SK-N-SH treated with all-trans-retinoic acid at 6 μM for 48 hours (cell line): ENCODE data around the gene ARSJ.
A peak's percentile ranks its signal among the peaks of the same experiment; 100 is the strongest.

Experiments used
- ATAC-seq: fragments of 200-7000 bp; cut with Tn5 transposase; 3 replicates; pipeline ENCODE4 v1.9.1; 2020; ENCODE audit warnings: mild to moderate bottlenecking, moderate library complexity
- ARNTL ChIP-seq: fragments of 450-650 bp; formaldehyde crosslinking; IDR thresholded peaks from 2 replicates; pipeline ENCODE4 v1.5.0; 2020; ENCODE audit warnings: low read depth, mild to moderate bottlenecking, moderate library complexity, borderline replicate concordance
- BACH2 ChIP-seq: fragments of 250-450 bp; sonication (Bioruptor Pico); IDR thresholded peaks from 2 replicates; pipeline ENCODE4 v1.9.0; 2021; ENCODE audit warnings: mild to moderate bottlenecking, borderline replicate concordance
- CSDC2 ChIP-seq: fragments of 250-450 bp; sonication (Bioruptor Pico); IDR thresholded peaks from 2 replicates; pipeline ENCODE4 v1.5.0; 2020; ENCODE audit warnings: mild to moderate bottlenecking, moderate library complexity
- ESRRG ChIP-seq: fragments of 250-450 bp; sonication (Bioruptor Pico); IDR thresholded peaks from 2 replicates; pipeline ENCODE4 v1.6.1; 2021; ENCODE audit warnings: mild to moderate bottlenecking
- GLIS3 ChIP-seq: fragments of 250-450 bp; sonication (Bioruptor Pico); IDR thresholded peaks from 2 replicates; pipeline ENCODE4 v1.5.0; 2020; ENCODE audit warnings: mild to moderate bottlenecking, moderate library complexity
- ISL1 ChIP-seq: fragments of 250-450 bp; sonication (Bioruptor Pico); IDR thresholded peaks from 2 replicates; pipeline ENCODE4 v2.1.2; 2022; ENCODE audit warnings: mild to moderate bottlenecking, moderate library complexity
- OSR1 ChIP-seq: fragments of 250-450 bp; sonication (Bioruptor Pico); IDR thresholded peaks from 2 replicates; pipeline ENCODE4 v1.8.0; 2022; ENCODE audit warnings: moderate library complexity, mild to moderate bottlenecking, inconsistent platforms
- PPARA ChIP-seq: fragments of 250-450 bp; sonication (Bioruptor Pico); IDR thresholded peaks from 2 replicates; pipeline ENCODE4 v1.5.0; 2020; ENCODE audit warnings: mild to moderate bottlenecking, borderline replicate concordance
- RARB ChIP-seq: fragments of 250-450 bp; sonication (Bioruptor Pico); IDR thresholded peaks from 2 replicates; pipeline ENCODE4 v1.8.0; 2021; ENCODE audit warnings: mild to moderate bottlenecking, moderate library complexity
- SNAI2 ChIP-seq: fragments of 250-450 bp; sonication (Bioruptor Pico); IDR thresholded peaks from 2 replicates; pipeline ENCODE4 v1.5.0; 2020; ENCODE audit warnings: mild to moderate bottlenecking, moderate library complexity
- TOX ChIP-seq: fragments of 250-450 bp; sonication (Bioruptor Pico); IDR thresholded peaks from 2 replicates; pipeline ENCODE4 v1.8.0; 2021; ENCODE audit warnings: mild to moderate bottlenecking, moderate library complexity, borderline replicate concordance
- ZC3H10 ChIP-seq: fragments of 250-450 bp; sonication (Bioruptor Pico); IDR thresholded peaks from 2 replicates; pipeline ENCODE4 v1.5.1; 2021; ENCODE audit warnings: mild to moderate bottlenecking, moderate library complexity
- ZFP3 ChIP-seq: fragments of 250-450 bp; sonication (Bioruptor Pico); IDR thresholded peaks from 2 replicates; pipeline ENCODE4 v1.5.0; 2020; ENCODE audit warnings: mild to moderate bottlenecking, moderate library complexity
- ZFP30 ChIP-seq: fragments of 450-650 bp; formaldehyde crosslinking; IDR thresholded peaks from 2 replicates; pipeline ENCODE4 v1.5.0; 2022; ENCODE audit warnings: mild to moderate bottlenecking, moderate library complexity
- ZNF565 ChIP-seq: fragments of 450-650 bp; formaldehyde crosslinking; conservative IDR thresholded peaks from 2 replicates; pipeline ENCODE4 v1.5.0; 2020; ENCODE audit warnings: low read depth, mild to moderate bottlenecking, moderate library complexity
- ZNF8 ChIP-seq: fragments of 450-650 bp; formaldehyde crosslinking; IDR thresholded peaks from 2 replicates; pipeline ENCODE4 v1.5.0; 2020; ENCODE audit warnings: mild to moderate bottlenecking, moderate library complexity
- TF ChIP-seq, protein P1 (sequence below): fragments of 250-450 bp; sonication (Bioruptor Pico); IDR thresholded peaks from 2 replicates; pipeline ENCODE4 v1.8.0; 2020; ENCODE audit warnings: mild to moderate bottlenecking, moderate library complexity, borderline replicate concordance
- TF ChIP-seq, protein P2 (sequence below): fragments of 250-450 bp; sonication (Bioruptor Pico); IDR thresholded peaks from 2 replicates; pipeline ENCODE4 v1.5.0; 2020; ENCODE audit warnings: mild to moderate bottlenecking, moderate library complexity
- TF ChIP-seq, protein P3 (sequence below): fragments of 250-450 bp; sonication (Bioruptor Pico); IDR thresholded peaks from 2 replicates; pipeline ENCODE4 v1.5.1; 2021; ENCODE audit warnings: mild to moderate bottlenecking, moderate library complexity
- TF ChIP-seq, protein P4 (sequence below): fragments of 250-450 bp; sonication (Bioruptor Pico); IDR thresholded peaks from 2 replicates; pipeline ENCODE4 v1.8.0; 2021; ENCODE audit warnings: low read depth, mild to moderate bottlenecking, moderate library complexity, borderline replicate concordance
- TF ChIP-seq, protein P5 (sequence below): fragments of 250-450 bp; sonication (Bioruptor Pico); IDR thresholded peaks from 2 replicates; pipeline ENCODE4 v1.5.1; 2020; ENCODE audit warnings: low read depth, mild to moderate bottlenecking, moderate library complexity

ARSJ gene

DNA sequence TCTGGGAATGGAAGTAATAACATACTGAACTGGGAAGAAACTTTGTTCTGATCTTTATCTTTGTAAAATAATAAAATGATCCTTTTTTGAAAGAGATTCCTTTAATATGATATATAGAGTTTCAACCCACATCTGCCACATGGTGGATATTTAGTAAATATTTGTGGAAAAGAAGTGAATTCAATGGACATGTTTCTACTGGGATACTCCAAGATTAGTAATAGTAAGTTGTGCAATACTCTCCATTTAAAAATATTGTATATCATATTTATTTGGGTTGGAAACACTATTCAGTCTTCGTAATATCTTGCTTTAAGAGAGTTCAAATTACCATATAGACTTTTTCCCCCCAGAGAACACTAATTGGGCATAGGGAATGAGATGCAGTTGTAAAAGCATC, 17.8 kb upstream of the ARSJ start:
- TF ChIP-seq, protein P1, sequence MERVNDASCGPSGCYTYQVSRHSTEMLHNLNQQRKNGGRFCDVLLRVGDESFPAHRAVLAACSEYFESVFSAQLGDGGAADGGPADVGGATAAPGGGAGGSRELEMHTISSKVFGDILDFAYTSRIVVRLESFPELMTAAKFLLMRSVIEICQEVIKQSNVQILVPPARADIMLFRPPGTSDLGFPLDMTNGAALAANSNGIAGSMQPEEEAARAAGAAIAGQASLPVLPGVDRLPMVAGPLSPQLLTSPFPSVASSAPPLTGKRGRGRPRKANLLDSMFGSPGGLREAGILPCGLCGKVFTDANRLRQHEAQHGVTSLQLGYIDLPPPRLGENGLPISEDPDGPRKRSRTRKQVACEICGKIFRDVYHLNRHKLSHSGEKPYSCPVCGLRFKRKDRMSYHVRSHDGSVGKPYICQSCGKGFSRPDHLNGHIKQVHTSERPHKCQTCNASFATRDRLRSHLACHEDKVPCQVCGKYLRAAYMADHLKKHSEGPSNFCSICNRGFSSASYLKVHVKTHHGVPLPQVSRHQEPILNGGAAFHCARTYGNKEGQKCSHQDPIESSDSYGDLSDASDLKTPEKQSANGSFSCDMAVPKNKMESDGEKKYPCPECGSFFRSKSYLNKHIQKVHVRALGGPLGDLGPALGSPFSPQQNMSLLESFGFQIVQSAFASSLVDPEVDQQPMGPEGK (CRISPR knock-in tag): no peak
- TF ChIP-seq CSDC2: no peak
- TF ChIP-seq, protein P2, sequence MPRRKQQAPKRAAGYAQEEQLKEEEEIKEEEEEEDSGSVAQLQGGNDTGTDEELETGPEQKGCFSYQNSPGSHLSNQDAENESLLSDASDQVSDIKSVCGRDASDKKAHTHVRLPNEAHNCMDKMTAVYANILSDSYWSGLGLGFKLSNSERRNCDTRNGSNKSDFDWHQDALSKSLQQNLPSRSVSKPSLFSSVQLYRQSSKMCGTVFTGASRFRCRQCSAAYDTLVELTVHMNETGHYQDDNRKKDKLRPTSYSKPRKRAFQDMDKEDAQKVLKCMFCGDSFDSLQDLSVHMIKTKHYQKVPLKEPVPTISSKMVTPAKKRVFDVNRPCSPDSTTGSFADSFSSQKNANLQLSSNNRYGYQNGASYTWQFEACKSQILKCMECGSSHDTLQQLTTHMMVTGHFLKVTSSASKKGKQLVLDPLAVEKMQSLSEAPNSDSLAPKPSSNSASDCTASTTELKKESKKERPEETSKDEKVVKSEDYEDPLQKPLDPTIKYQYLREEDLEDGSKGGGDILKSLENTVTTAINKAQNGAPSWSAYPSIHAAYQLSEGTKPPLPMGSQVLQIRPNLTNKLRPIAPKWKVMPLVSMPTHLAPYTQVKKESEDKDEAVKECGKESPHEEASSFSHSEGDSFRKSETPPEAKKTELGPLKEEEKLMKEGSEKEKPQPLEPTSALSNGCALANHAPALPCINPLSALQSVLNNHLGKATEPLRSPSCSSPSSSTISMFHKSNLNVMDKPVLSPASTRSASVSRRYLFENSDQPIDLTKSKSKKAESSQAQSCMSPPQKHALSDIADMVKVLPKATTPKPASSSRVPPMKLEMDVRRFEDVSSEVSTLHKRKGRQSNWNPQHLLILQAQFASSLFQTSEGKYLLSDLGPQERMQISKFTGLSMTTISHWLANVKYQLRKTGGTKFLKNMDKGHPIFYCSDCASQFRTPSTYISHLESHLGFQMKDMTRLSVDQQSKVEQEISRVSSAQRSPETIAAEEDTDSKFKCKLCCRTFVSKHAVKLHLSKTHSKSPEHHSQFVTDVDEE (CRISPR knock-in tag): no peak
- TF ChIP-seq PPARA (CRISPR knock-in tag): no peak
- TF ChIP-seq SNAI2: no peak
- TF ChIP-seq GLIS3 (CRISPR knock-in tag): no peak
- no peak for TF ChIP-seq TOX
- TF ChIP-seq ZFP3: no peak
- TF ChIP-seq, protein P3, sequence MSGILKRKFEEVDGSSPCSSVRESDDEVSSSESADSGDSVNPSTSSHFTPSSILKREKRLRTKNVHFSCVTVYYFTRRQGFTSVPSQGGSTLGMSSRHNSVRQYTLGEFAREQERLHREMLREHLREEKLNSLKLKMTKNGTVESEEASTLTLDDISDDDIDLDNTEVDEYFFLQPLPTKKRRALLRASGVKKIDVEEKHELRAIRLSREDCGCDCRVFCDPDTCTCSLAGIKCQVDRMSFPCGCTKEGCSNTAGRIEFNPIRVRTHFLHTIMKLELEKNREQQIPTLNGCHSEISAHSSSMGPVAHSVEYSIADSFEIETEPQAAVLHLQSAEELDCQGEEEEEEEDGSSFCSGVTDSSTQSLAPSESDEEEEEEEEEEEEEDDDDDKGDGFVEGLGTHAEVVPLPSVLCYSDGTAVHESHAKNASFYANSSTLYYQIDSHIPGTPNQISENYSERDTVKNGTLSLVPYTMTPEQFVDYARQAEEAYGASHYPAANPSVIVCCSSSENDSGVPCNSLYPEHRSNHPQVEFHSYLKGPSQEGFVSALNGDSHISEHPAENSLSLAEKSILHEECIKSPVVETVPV (CRISPR knock-in tag): no peak
- TF ChIP-seq, protein P4, sequence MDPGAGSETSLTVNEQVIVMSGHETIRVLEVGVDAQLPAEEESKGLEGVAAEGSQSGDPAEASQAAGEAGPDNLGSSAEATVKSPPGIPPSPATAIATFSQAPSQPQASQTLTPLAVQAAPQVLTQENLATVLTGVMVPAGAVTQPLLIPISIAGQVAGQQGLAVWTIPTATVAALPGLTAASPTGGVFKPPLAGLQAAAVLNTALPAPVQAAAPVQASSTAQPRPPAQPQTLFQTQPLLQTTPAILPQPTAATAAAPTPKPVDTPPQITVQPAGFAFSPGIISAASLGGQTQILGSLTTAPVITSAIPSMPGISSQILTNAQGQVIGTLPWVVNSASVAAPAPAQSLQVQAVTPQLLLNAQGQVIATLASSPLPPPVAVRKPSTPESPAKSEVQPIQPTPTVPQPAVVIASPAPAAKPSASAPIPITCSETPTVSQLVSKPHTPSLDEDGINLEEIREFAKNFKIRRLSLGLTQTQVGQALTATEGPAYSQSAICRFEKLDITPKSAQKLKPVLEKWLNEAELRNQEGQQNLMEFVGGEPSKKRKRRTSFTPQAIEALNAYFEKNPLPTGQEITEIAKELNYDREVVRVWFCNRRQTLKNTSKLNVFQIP (CRISPR knock-in tag): no peak
- TF ChIP-seq ESRRG (CRISPR knock-in tag): no peak
- TF ChIP-seq RARB: no peak
- TF ChIP-seq, protein P5, sequence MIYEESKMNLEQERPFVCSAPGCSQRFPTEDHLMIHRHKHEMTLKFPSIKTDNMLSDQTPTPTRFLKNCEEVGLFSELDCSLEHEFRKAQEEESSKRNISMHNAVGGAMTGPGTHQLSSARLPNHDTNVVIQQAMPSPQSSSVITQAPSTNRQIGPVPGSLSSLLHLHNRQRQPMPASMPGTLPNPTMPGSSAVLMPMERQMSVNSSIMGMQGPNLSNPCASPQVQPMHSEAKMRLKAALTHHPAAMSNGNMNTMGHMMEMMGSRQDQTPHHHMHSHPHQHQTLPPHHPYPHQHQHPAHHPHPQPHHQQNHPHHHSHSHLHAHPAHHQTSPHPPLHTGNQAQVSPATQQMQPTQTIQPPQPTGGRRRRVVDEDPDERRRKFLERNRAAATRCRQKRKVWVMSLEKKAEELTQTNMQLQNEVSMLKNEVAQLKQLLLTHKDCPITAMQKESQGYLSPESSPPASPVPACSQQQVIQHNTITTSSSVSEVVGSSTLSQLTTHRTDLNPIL (CRISPR knock-in tag): no peak
- TF ChIP-seq ARNTL: no peak
- no peak for TF ChIP-seq ISL1 (CRISPR knock-in tag)
- TF ChIP-seq ZNF8 (CRISPR knock-in tag): no peak
- TF ChIP-seq ZFP30: no peak
- no peak for ATAC-seq

DNA sequence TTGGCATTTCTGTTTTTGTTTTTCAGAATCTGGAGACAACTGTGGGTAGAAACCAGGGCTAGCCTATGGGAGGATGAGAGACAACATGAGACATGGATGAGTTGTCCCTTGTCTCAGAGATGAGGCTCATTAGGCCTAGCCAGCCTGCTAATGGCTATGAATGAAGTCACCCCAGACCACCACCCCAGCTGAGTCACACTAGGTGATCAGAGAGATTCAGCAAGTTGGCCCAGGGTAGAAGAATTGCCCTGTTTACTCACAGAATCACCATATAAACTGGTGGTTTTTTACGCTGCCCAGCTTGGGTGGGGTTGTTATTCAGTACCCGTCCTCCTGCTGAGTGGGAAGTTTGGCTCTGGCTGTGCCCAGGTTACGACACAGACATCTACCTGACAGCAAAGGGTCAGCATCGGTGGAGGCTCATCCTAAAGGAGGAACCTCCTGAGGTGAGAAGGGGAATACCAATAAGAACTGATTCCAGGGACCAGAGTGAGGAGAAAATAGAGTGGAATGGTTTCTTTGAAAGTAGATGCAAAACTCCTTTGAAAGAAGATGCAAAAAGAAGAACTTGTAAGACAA, 17.2 kb upstream of the ARSJ start:
- peak; percentile 56 for ATAC-seq
- TF ChIP-seq, protein P2 (CRISPR knock-in tag): no peak
- TF ChIP-seq ARNTL (no peak), ZFP3 (no peak), GLIS3 (CRISPR knock-in tag) (no peak), ZNF565 (CRISPR knock-in tag) (no peak), ZC3H10 (CRISPR knock-in tag) (no peak), BACH2 (CRISPR knock-in tag) (no peak), ISL1 (CRISPR knock-in tag) (no peak), ESRRG (CRISPR knock-in tag) (no peak), OSR1 (no peak), CSDC2 (no peak), PPARA (CRISPR knock-in tag) (no peak), TOX (no peak), RARB (no peak)
- TF ChIP-seq, protein P3 (CRISPR knock-in tag): no peak
- TF ChIP-seq, protein P1 (CRISPR knock-in tag): no peak
- TF ChIP-seq, protein P4 (CRISPR knock-in tag): no peak
